HL-60/S4 treated with retinoic acid at 250 ng/mL for 4 days and 3 days (cell line): ENCODE measurements around the gene PABPN1.

ENCODE experiments used
- in situ Hi-C: fragments of 300-500 bp; cut with MboI; formaldehyde crosslinking; loops from 2 replicates; pipeline ENCODE4 v1.7.0; 2022; ENCODE audit warnings: low sequenced_read_pairs

PABPN1 gene

GRCh38 chr14:23326491-23327332 lies 5.5 kb downstream of the PABPN1 start:
- in situ Hi-C loops = no loop called here

- in situ Hi-C loops = no loop called here
Observed at GRCh38 chr14:23327947-23328744, 6.9 kb downstream of the PABPN1 start.

- in situ Hi-C loops = no loop called here
Observed at GRCh38 chr14:23335623-23336022, 14.4 kb downstream of the PABPN1 start.

- in situ Hi-C loops = no loop called here
Observed at GRCh38 chr14:23339506-23340268, 18.4 kb downstream of the PABPN1 start.

- in situ Hi-C loops = no loop called here
Observed at GRCh38 chr14:23344481-23344880, 23.2 kb downstream of the PABPN1 start.

- in situ Hi-C loops = no loop called here
Observed at GRCh38 chr14:23345987-23346692, 24.9 kb downstream of the PABPN1 start.

GRCh38 chr14:23346693-23347405 lies 25.6 kb downstream of the PABPN1 start:
- in situ Hi-C loops = no loop called here

- in situ Hi-C loops = no loop called here
Observed at GRCh38 chr14:23347406-23348296, 26.4 kb downstream of the PABPN1 start.

- in situ Hi-C loops = no loop called here
Observed at GRCh38 chr14:23348297-23348655, 27.0 kb downstream of the PABPN1 start.

- in situ Hi-C loops = no loop called here
Observed at GRCh38 chr14:23349156-23349845, 28.0 kb downstream of the PABPN1 start.

GRCh38 chr14:23351681-23352505 lies 30.6 kb downstream of the PABPN1 start:
- in situ Hi-C loops = no loop called here

- in situ Hi-C loops = no loop called here
Observed at GRCh38 chr14:23352506-23353432, 31.5 kb downstream of the PABPN1 start, which contains the start of gene SLC22A17. SLC22A17 (minus strand) TSS chr14:23352887.

- in situ Hi-C loops = no loop called here
Observed at GRCh38 chr14:23353433-23353780, 32.1 kb downstream of the PABPN1 start.

- in situ Hi-C loops = no loop called here
Observed at GRCh38 chr14:23354990-23355389, 33.7 kb downstream of the PABPN1 start.

GRCh38 chr14:23355871-23356435 lies 34.7 kb downstream of the PABPN1 start:
- in situ Hi-C loops = no loop called here

- in situ Hi-C loops = no loop called here
Observed at GRCh38 chr14:23356662-23357061, 35.4 kb downstream of the PABPN1 start.
